HG03139 (cell line): ENCODE data around the gene QPCTL.

ENCODE experiments used
- ATAC-seq: cut with Tn5 transposase; IDR thresholded peaks from one replicate; pipeline ENCODE4 v1.9.1; 2021; ENCODE audit not compliant: unreplicated experiment

Gene QPCTL

GRCh38 chr19:45692187-45693105, at the start of gene QPCTL:
Gene QPCTL, plus strand, starts transcription at chr19:45692666. Its CDS starts 38 bp downstream, at chr19:45692704.
- ATAC-seq, result peak; percentile 77

- ATAC-seq, result no peak
Observed at GRCh38 chr19:45643024-45643926, 49.2 kb upstream of the QPCTL start.

- ATAC-seq, result no peak
Observed at GRCh38 chr19:45643927-45644771, 48.3 kb upstream of the QPCTL start.

GRCh38 chr19:45645068-45645630, 47.3 kb upstream of the QPCTL start:
- no peak for ATAC-seq

GRCh38 chr19:45645631-45646344, 46.7 kb upstream of the QPCTL start:
- ATAC-seq, result no peak

- no peak for ATAC-seq
Observed at GRCh38 chr19:45646345-45646698, 46.1 kb upstream of the QPCTL start.

- ATAC-seq, result no peak
Observed at GRCh38 chr19:45650722-45651121, 41.7 kb upstream of the QPCTL start.

GRCh38 chr19:45653634-45654033, 38.8 kb upstream of the QPCTL start:
- no peak for ATAC-seq

GRCh38 chr19:45655073-45655472, 37.4 kb upstream of the QPCTL start:
- ATAC-seq, result no peak

GRCh38 chr19:45657520-45658167, 34.8 kb upstream of the QPCTL start:
- no peak for ATAC-seq

GRCh38 chr19:45659096-45659729, 33.3 kb upstream of the QPCTL start:
- ATAC-seq, result no peak

GRCh38 chr19:45660636-45661035, 31.8 kb upstream of the QPCTL start:
- no peak for ATAC-seq

GRCh38 chr19:45663800-45664199, 28.7 kb upstream of the QPCTL start:
- no peak for ATAC-seq

- no peak for ATAC-seq
Observed at GRCh38 chr19:45664575-45664974, 27.9 kb upstream of the QPCTL start.

GRCh38 chr19:45667620-45668341, 24.7 kb upstream of the QPCTL start, which contains the start of gene GIPR:
Gene GIPR, plus strand, starts transcription at chr19:45668221. Its CDS starts 1,300 bp downstream, at chr19:45669521.
- no peak for ATAC-seq

- ATAC-seq, result no peak
Observed at GRCh38 chr19:45668342-45668871, 24.1 kb upstream of the QPCTL start.

GRCh38 chr19:45670670-45671453, 21.6 kb upstream of the QPCTL start:
- ATAC-seq, result peak; percentile 64
